Transverse colon (tissue), 3 donors: ENCODE results near the gene OCRL.

Experiments
- POLR2A ChIP-seq: fragments of 450-650 bp; IDR thresholded peaks from one replicate; pipeline ENCODE4 v1.6.1; 2016; ENCODE audit warnings: antibody characterized with exemption, mild to moderate bottlenecking, moderate library complexity
- TF ChIP-seq, protein P1 (sequence below), 5 experiments: fragments of 200-600 bp in 3 of 5; fragments of 450-650 bp in 2 of 5; sonication (generic) in 3 of 5; IDR thresholded peaks; 1 replicate in 2 of 5; 2 replicates in 3 of 5; pipeline ENCODE4 v1.5.1; 2016 to 2017; ENCODE audit warnings: antibody characterized with exemption in 5 of 5, inconsistent platforms in 3 of 5, mild to moderate bottlenecking in 2 of 5, moderate library complexity in 1 of 5

DNA sequence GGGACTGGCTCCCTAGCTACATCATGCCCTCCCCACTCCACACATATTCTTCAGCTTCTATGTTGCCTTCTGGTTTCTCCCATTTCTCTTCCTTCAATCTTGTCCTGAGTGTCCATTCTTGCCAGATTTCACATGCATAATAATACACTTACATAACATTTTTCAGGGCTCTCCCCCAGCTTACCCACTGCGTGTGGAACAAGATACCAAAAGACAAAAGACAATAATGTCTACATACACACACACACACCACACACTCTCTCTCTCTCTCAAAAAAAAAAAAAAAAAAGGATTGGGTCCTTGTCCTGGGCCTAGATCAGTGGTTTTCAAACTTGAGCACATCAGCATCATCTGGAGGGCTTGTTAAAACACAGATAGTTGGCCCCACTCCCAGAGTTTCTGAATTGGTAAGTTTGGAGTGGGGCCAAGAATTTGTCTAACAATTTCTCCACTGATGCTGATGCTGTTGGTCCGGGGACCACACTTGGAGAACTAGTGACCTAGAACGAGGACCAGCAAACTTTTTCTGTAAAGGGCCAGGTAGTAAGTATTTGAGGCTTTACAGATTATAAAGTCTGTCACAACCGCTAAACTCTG is 10.3 kb upstream of the OCRL start:
- TF ChIP-seq, protein P1, sequence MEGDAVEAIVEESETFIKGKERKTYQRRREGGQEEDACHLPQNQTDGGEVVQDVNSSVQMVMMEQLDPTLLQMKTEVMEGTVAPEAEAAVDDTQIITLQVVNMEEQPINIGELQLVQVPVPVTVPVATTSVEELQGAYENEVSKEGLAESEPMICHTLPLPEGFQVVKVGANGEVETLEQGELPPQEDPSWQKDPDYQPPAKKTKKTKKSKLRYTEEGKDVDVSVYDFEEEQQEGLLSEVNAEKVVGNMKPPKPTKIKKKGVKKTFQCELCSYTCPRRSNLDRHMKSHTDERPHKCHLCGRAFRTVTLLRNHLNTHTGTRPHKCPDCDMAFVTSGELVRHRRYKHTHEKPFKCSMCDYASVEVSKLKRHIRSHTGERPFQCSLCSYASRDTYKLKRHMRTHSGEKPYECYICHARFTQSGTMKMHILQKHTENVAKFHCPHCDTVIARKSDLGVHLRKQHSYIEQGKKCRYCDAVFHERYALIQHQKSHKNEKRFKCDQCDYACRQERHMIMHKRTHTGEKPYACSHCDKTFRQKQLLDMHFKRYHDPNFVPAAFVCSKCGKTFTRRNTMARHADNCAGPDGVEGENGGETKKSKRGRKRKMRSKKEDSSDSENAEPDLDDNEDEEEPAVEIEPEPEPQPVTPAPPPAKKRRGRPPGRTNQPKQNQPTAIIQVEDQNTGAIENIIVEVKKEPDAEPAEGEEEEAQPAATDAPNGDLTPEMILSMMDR (IDR thresholded peaks at IDR 0.05): no peak
- no peak for TF ChIP-seq POLR2A
